Activated naive CD8-positive, alpha-beta T cell treated with anti-CD3 and anti-CD28 coated beads, Interleukin-2, amount 10 ng/mL, durations not matched to agents 7 days and 5 days (primary cell): ENCODE results near the gene TBXAS1. TPM values are rescaled to one million over a fixed set of nuclear protein-coding genes. Genes with fewer than 3 reads are reported as not detected.

ENCODE experiments used
- ATAC-seq: fragments of 150-1000 bp; cut with Tn5 transposase; one replicate; pipeline ENCODE4 v1.10.0; 2021; ENCODE audit warnings: low read depth, moderate library complexity
- POLR2A ChIA-PET: fragments of 350-600 bp; sonication (Branson Sonifier 250); formaldehyde crosslinking; loops from one replicate; lab custom pipeline; 2021; ENCODE audit warnings: antibody characterized with exemption; lab: Charles Lee
- DNase-seq: peaks from one replicate; pipeline ENCODE4 v3.0.0; 2021
- H3K27ac Mint-ChIP-seq: one replicate; pipeline ENCODE4 v1.8.0; 2022; ENCODE audit warnings: mild to moderate bottlenecking, mixed read lengths
- H3K27me3 Mint-ChIP-seq: one replicate; pipeline ENCODE4 v1.8.0; 2022; ENCODE audit warnings: mild to moderate bottlenecking, moderate library complexity, mixed read lengths
- H3K36me3 Mint-ChIP-seq: one replicate; pipeline ENCODE4 v1.8.0; 2021; ENCODE audit warnings: mild to moderate bottlenecking, mixed read lengths
- H3K4me1 Mint-ChIP-seq: one replicate; pipeline ENCODE4 v1.8.0; 2021; ENCODE audit warnings: mixed read lengths
- H3K4me3 Mint-ChIP-seq: one replicate; pipeline ENCODE4 v1.8.0; 2022; ENCODE audit warnings: mild to moderate bottlenecking, moderate library complexity, mixed read lengths
- H3K9me3 Mint-ChIP-seq: one replicate; pipeline ENCODE4 v1.8.0; 2021; ENCODE audit warnings: mixed read lengths
- total RNA-seq, 2 experiments: library from RNA; stranded (reverse); gene quantifications; one replicate each; pipeline ENCODE4 v1.2.3, GENCODE V29; 2021

TBXAS1 gene
- total RNA-seq, 2 experiments from 2014 or later: 2.1 to 3.0 TPM

GRCh38 chr7:140010194-140010895, 181.3 kb downstream of the TBXAS1 start:
- H3K4me1 Mint-ChIP-seq: peaks cover 1% of the 10 kb centered on the region
- ATAC-seq: no peak
- no peak overlapping the region for H3K27ac Mint-ChIP-seq
- H3K4me3 Mint-ChIP-seq: no peak overlapping the region
- H3K9me3 Mint-ChIP-seq: no peaks in the 10 kb centered on the region
- POLR2A ChIA-PET: interaction anchor here (0.7 kb wide), 1 partner anchor 617 kb away, joined by 3 read pairs; no protein-coding TSS in a partner anchor
- no peaks in the 10 kb centered on the region for H3K36me3 Mint-ChIP-seq
- no peak for DNase-seq
- H3K27me3 Mint-ChIP-seq: no peaks in the 10 kb centered on the region

GRCh38 chr7:140013676-140014075, 184.6 kb downstream of the TBXAS1 start:
- no peak overlapping the region for H3K27ac Mint-ChIP-seq

GRCh38 chr7:140014123-140014522, 185.1 kb downstream of the TBXAS1 start:
- ATAC-seq (no peak), DNase-seq (no peak)
- POLR2A ChIA-PET: no interaction called here
- H3K27me3 Mint-ChIP-seq: no peaks in the 10 kb centered on the region
- peaks cover 1% of the 10 kb centered on the region for H3K4me1 Mint-ChIP-seq
- H3K36me3 Mint-ChIP-seq: peaks cover 3% of the 10 kb centered on the region
- no peak overlapping the region for H3K4me3 Mint-ChIP-seq
- H3K9me3 Mint-ChIP-seq: no peaks in the 10 kb centered on the region
- H3K27ac Mint-ChIP-seq: no peak overlapping the region

More at GRCh38 chr7:140013676-140014075, 184.6 kb downstream of the TBXAS1 start:
- ATAC-seq: no peak
- Mint-ChIP-seq H3K4me3 (no peak overlapping the region), H3K9me3 (no peaks in the 10 kb centered on the region), H3K36me3 (peaks cover 3% of the 10 kb centered on the region), H3K27me3 (no peaks in the 10 kb centered on the region), H3K4me1 (peaks cover 1% of the 10 kb centered on the region)
- DNase-seq: no peak
- POLR2A ChIA-PET: no interaction called here

GRCh38 chr7:140015471-140015970, 186.5 kb downstream of the TBXAS1 start:
- H3K27me3 Mint-ChIP-seq: no peaks in the 10 kb centered on the region
- ATAC-seq: no peak
- H3K36me3 Mint-ChIP-seq: peaks cover 3% of the 10 kb centered on the region
- H3K27ac Mint-ChIP-seq: no peak overlapping the region
- no peak overlapping the region for H3K4me3 Mint-ChIP-seq
- peaks cover 1% of the 10 kb centered on the region for H3K4me1 Mint-ChIP-seq
- no peak for DNase-seq
- no peaks in the 10 kb centered on the region for H3K9me3 Mint-ChIP-seq
- POLR2A ChIA-PET: no interaction called here

- no peak overlapping the region for H3K4me3 Mint-ChIP-seq
- POLR2A ChIA-PET: no interaction called here
- ATAC-seq (no peak), DNase-seq (no peak)
- H3K27me3 Mint-ChIP-seq: no peaks in the 10 kb centered on the region
- H3K4me1 Mint-ChIP-seq: peaks cover 1% of the 10 kb centered on the region
- no peaks in the 10 kb centered on the region for H3K9me3 Mint-ChIP-seq
- peaks cover 3% of the 10 kb centered on the region for H3K36me3 Mint-ChIP-seq
- H3K27ac Mint-ChIP-seq: no peak overlapping the region
Observed at GRCh38 chr7:140016540-140016939, 187.5 kb downstream of the TBXAS1 start.

- H3K27me3 Mint-ChIP-seq: no peaks in the 10 kb centered on the region
- no peak for DNase-seq
- peaks cover 4% of the 10 kb centered on the region for H3K4me1 Mint-ChIP-seq
- peaks cover 6% of the 10 kb centered on the region for H3K36me3 Mint-ChIP-seq
- POLR2A ChIA-PET: interaction anchor here (0.6 kb wide), 1 partner anchor 396 kb away, joined by 3 read pairs; no protein-coding TSS in a partner anchor
- no peaks in the 10 kb centered on the region for H3K9me3 Mint-ChIP-seq
- no peak overlapping the region for H3K27ac Mint-ChIP-seq
- H3K4me3 Mint-ChIP-seq: no peak overlapping the region
- no peak for ATAC-seq
Observed at GRCh38 chr7:140017034-140017433, 188.0 kb downstream of the TBXAS1 start.

- DNase-seq: no peak
- no peak overlapping the region for H3K4me3 Mint-ChIP-seq
- peaks cover 12% of the 10 kb centered on the region for H3K36me3 Mint-ChIP-seq
- peaks cover 3% of the 10 kb centered on the region for H3K4me1 Mint-ChIP-seq
- H3K27ac Mint-ChIP-seq: no peak overlapping the region
- no peak for ATAC-seq
- no peaks in the 10 kb centered on the region for H3K9me3 Mint-ChIP-seq
- POLR2A ChIA-PET: interaction anchor here (0.6 kb wide), 1 partner anchor 396 kb away, joined by 3 read pairs; no protein-coding TSS in a partner anchor
- no peaks in the 10 kb centered on the region for H3K27me3 Mint-ChIP-seq
Observed at GRCh38 chr7:140017543-140017942, 188.5 kb downstream of the TBXAS1 start.

- POLR2A ChIA-PET: no interaction called here
- Mint-ChIP-seq H3K27me3 (no peaks in the 10 kb centered on the region), H3K9me3 (no peaks in the 10 kb centered on the region), H3K4me3 (no peak overlapping the region), H3K27ac (peak overlapping the region; percentile 55), H3K36me3 (peaks cover 17% of the 10 kb centered on the region), H3K4me1 (peaks cover 3% of the 10 kb centered on the region)
- DNase-seq (no peak), ATAC-seq (no peak)
Observed at GRCh38 chr7:140018125-140019043, 189.3 kb downstream of the TBXAS1 start.

DNA sequence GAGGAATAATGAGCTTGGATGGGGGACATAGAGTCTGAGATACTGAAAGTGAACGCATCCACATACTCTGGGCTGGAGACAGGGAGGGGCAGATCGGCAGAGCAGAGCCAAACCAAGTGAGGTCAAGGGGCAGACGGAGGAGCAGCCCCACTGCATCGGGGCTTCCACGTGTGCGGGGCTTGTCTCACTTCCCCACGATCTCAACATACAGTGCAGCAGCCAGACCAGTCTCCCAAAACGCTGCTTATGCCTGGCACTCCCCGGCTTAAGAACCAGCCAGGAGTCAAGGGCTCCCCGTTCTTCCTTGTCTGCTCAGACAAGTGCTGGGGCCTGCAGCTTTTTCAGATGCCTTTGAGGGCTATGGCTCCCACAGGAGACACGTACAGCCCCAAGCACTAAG, 190.1 kb downstream of the TBXAS1 start:
- Mint-ChIP-seq H3K36me3 (peaks cover 18% of the 10 kb centered on the region), H3K27ac (peak overlapping the region; percentile 55), H3K27me3 (no peaks in the 10 kb centered on the region), H3K9me3 (no peaks in the 10 kb centered on the region), H3K4me3 (no peak overlapping the region), H3K4me1 (peaks cover 3% of the 10 kb centered on the region)
- POLR2A ChIA-PET: no interaction called here
- DNase-seq: no peak
- ATAC-seq: no peak

DNA sequence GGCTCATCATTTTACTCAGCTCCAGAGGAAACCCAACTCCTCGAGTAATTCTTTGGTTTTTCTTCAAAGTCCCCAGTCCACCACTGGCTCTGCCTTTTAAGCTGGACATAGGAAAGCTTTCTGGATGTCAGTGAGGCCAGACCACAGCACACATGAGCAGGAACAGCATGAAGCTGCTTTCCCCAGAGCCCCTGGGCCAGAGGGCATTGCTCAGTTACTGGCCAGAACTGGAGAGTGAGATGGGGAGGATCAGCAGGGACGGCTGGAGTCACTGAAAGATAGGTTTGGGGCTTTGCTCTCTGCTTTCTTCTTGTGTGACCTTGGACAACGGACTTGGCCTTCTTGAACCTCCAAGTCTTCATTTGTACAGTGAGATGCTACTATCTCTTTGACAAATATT, 190.5 kb downstream of the TBXAS1 start:
- Mint-ChIP-seq H3K4me3 (no peak overlapping the region), H3K27ac (no peak overlapping the region), H3K9me3 (no peaks in the 10 kb centered on the region), H3K4me1 (peaks cover 3% of the 10 kb centered on the region), H3K36me3 (peaks cover 21% of the 10 kb centered on the region), H3K27me3 (no peaks in the 10 kb centered on the region)
- POLR2A ChIA-PET: no interaction called here
- no peak for DNase-seq
- no peak for ATAC-seq

- DNase-seq (no peak), ATAC-seq (no peak)
- peaks cover 26% of the 10 kb centered on the region for H3K36me3 Mint-ChIP-seq
- no peak overlapping the region for H3K27ac Mint-ChIP-seq
- POLR2A ChIA-PET: no interaction called here
- peaks cover 3% of the 10 kb centered on the region for H3K4me1 Mint-ChIP-seq
- H3K27me3 Mint-ChIP-seq: no peaks in the 10 kb centered on the region
- no peaks in the 10 kb centered on the region for H3K9me3 Mint-ChIP-seq
- no peak overlapping the region for H3K4me3 Mint-ChIP-seq
Observed at GRCh38 chr7:140021603-140022002, 192.5 kb downstream of the TBXAS1 start.

GRCh38 chr7:140022582-140023211, 193.6 kb downstream of the TBXAS1 start:
- no peaks in the 10 kb centered on the region for H3K27me3 Mint-ChIP-seq
- H3K4me1 Mint-ChIP-seq: peaks cover 3% of the 10 kb centered on the region
- H3K9me3 Mint-ChIP-seq: no peaks in the 10 kb centered on the region
- POLR2A ChIA-PET: no interaction called here
- peaks cover 24% of the 10 kb centered on the region for H3K36me3 Mint-ChIP-seq
- H3K27ac Mint-ChIP-seq: no peak overlapping the region
- ATAC-seq (no peak), DNase-seq (no peak)
- H3K4me3 Mint-ChIP-seq: no peak overlapping the region

GRCh38 chr7:140023728-140024127, 194.7 kb downstream of the TBXAS1 start:
- no peaks in the 10 kb centered on the region for H3K27me3 Mint-ChIP-seq
- no peak for DNase-seq
- no peak for ATAC-seq
- H3K36me3 Mint-ChIP-seq: peaks cover 28% of the 10 kb centered on the region
- H3K9me3 Mint-ChIP-seq: no peaks in the 10 kb centered on the region
- POLR2A ChIA-PET: no interaction called here
- peaks cover 7% of the 10 kb centered on the region for H3K4me1 Mint-ChIP-seq
- no peak overlapping the region for H3K4me3 Mint-ChIP-seq
- no peak overlapping the region for H3K27ac Mint-ChIP-seq
